Measurements from ENCODE around the gene JMJD6. TPM values are rescaled to one million over a fixed set of nuclear protein-coding genes. Genes with fewer than 3 reads are reported as not detected.

JMJD6 gene
- total and polyA plus RNA-seq, 9 of the 15 experiments (the other 6 are each of a cell fraction or from before 2014, with no cell fraction given): 2.5 to 52.3 (median 36.3) TPM

DNA sequence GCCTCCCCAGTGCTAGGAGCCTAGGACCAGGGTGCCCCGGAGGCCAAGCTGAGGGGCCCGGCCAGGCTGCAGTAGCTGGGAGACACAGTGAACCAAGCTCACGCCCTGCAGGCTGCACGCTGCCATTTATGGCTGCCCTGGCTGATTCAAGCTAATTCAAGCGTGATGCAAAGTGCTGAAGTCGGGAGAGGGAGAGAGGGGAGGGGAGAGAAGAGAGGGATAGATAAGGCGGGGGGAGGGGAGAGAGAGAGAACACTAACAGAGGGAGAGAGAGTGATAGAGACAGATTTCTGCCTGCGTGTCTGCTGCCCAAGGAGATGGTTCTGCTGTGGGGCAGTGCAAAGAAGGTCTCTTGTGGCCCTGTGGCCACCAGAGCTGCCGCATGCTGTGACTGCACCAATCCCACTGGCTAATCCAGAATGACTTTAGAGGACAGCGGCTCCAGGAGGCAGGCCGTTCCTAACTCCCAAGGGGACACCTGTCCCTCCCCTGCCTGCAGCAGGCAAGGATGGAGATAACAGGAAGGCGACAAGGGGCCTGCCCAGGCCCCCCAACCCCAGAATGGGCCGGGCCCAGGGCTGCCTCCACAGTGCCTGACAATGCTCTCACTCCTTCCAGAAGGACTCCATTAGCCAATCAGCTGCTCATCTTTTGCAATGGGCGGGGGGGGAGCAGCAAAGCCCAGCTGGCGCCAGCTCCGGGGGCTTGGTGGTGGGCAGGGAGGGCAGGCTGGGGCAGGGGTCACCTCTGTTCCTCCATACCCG is 28.5 kb downstream of the JMJD6 start (continued):
- TF ChIP-seq, protein P1, sequence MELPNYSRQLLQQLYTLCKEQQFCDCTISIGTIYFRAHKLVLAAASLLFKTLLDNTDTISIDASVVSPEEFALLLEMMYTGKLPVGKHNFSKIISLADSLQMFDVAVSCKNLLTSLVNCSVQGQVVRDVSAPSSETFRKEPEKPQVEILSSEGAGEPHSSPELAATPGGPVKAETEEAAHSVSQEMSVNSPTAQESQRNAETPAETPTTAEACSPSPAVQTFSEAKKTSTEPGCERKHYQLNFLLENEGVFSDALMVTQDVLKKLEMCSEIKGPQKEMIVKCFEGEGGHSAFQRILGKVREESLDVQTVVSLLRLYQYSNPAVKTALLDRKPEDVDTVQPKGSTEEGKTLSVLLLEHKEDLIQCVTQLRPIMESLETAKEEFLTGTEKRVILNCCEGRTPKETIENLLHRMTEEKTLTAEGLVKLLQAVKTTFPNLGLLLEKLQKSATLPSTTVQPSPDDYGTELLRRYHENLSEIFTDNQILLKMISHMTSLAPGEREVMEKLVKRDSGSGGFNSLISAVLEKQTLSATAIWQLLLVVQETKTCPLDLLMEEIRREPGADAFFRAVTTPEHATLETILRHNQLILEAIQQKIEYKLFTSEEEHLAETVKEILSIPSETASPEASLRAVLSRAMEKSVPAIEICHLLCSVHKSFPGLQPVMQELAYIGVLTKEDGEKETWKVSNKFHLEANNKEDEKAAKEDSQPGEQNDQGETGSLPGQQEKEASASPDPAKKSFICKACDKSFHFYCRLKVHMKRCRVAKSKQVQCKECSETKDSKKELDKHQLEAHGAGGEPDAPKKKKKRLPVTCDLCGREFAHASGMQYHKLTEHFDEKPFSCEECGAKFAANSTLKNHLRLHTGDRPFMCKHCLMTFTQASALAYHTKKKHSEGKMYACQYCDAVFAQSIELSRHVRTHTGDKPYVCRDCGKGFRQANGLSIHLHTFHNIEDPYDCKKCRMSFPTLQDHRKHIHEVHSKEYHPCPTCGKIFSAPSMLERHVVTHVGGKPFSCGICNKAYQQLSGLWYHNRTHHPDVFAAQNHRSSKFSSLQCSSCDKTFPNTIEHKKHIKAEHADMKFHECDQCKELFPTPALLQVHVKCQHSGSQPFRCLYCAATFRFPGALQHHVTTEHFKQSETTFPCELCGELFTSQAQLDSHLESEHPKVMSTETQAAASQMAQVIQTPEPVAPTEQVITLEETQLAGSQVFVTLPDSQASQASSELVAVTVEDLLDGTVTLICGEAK (IDR thresholded peaks at IDR 0.05): no peak
- TF ChIP-seq, protein P1 (CRISPR knock-in tag; IDR thresholded peaks at IDR 0.05): no peak
- TF ChIP-seq PTRF (tag; IDR thresholded peaks at IDR 0.05): no peak
- TF ChIP-seq MXI1 (IDR thresholded peaks at IDR 0.05; ENCODE audit: low read depth, low read length): no peak
- no peak for TF ChIP-seq SLC30A9 (CRISPR knock-in tag; IDR thresholded peaks at IDR 0.05)
- TF ChIP-seq TBL1XR1 (IDR thresholded peaks at IDR 0.05; ENCODE audit: low read length in 2 of 2): peak in 1 of 2 experiments; percentile 50; a peak in 2 of 4 replicates
- TF ChIP-seq NFRKB (IDR thresholded peaks at IDR 0.05; ENCODE audit: low read depth): no peak
- TF ChIP-seq, protein P2, sequence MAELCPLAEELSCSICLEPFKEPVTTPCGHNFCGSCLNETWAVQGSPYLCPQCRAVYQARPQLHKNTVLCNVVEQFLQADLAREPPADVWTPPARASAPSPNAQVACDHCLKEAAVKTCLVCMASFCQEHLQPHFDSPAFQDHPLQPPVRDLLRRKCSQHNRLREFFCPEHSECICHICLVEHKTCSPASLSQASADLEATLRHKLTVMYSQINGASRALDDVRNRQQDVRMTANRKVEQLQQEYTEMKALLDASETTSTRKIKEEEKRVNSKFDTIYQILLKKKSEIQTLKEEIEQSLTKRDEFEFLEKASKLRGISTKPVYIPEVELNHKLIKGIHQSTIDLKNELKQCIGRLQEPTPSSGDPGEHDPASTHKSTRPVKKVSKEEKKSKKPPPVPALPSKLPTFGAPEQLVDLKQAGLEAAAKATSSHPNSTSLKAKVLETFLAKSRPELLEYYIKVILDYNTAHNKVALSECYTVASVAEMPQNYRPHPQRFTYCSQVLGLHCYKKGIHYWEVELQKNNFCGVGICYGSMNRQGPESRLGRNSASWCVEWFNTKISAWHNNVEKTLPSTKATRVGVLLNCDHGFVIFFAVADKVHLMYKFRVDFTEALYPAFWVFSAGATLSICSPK (IDR thresholded peaks at IDR 0.05; ENCODE audit: borderline replicate concordance): no peak
- no peak for TF ChIP-seq ESRRB (CRISPR knock-in tag; IDR thresholded peaks at IDR 0.05; ENCODE audit: borderline replicate concordance)
- no peak for TF ChIP-seq FOSL1 (tag; conservative IDR thresholded peaks at IDR 0.05)
- peak; percentile 59 for TF ChIP-seq TAL1 (IDR thresholded peaks at IDR 0.05)
- peak; percentile 77; the same call in 1 of the 2 replicates for TF ChIP-seq ZEB2 (IDR thresholded peaks at IDR 0.05)
- TF ChIP-seq, protein P3, sequence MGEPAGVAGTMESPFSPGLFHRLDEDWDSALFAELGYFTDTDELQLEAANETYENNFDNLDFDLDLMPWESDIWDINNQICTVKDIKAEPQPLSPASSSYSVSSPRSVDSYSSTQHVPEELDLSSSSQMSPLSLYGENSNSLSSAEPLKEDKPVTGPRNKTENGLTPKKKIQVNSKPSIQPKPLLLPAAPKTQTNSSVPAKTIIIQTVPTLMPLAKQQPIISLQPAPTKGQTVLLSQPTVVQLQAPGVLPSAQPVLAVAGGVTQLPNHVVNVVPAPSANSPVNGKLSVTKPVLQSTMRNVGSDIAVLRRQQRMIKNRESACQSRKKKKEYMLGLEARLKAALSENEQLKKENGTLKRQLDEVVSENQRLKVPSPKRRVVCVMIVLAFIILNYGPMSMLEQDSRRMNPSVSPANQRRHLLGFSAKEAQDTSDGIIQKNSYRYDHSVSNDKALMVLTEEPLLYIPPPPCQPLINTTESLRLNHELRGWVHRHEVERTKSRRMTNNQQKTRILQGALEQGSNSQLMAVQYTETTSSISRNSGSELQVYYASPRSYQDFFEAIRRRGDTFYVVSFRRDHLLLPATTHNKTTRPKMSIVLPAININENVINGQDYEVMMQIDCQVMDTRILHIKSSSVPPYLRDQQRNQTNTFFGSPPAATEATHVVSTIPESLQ (CRISPR knock-in tag; IDR thresholded peaks at IDR 0.05): no peak
- TF ChIP-seq MAZ (CRISPR knock-in tag; conservative IDR thresholded peaks at IDR 0.05 in 1 of 2, IDR thresholded peaks at IDR 0.05 in 1 of 2): peak; percentile 59 to 60; a peak in 3 of 4 replicates
